ENCODE data around the gene TMEM248.

Gene TMEM248

DNA sequence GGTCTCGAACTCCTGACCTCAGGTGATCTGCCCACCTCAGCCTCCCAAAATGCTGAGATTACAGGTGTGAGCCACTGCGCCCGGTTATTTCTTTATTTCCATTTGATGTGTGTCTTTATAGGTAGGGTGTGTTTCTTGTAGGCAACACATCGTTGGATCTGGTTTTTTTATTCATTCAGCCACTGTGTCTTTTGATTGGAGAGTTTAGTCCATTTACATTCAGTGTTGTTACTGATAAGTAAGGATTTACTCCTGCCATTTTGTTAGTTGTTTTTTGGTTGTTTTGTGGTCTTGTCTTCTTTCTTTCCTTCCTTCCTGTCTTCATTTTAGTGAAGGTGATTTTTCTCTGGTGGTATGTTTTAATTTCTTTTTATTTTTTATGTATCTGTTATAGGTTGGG lies 16.9 kb downstream of the TMEM248 start:
- peaks cover 2% of the 10 kb centered on the region for H3K27me3 Mint-ChIP-seq (ENCODE audit: low read depth, poor library complexity)
- H3K4me3 Mint-ChIP-seq = no peak overlapping the region

DNA sequence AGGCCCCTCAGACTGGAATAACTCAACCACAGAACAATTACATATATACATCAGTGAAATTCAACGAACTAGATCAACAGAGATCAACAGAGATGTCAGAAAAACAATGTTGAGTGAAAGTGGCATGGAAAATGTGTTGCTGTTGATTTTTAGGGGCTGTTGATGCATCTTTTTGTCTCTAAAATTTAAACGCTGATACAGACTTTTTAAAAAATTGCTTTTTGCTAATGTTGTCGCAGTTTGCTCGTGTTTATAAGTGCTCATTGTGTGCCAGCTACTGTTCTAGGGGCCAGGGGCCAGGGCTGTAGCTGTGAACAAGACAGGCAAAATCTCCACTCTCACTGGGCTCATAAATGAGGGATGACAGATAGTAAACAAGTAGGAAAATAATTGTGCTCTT lies 18.3 kb downstream of the TMEM248 start:
- no peak for DNase-seq
- TF ChIP-seq, protein P1, sequence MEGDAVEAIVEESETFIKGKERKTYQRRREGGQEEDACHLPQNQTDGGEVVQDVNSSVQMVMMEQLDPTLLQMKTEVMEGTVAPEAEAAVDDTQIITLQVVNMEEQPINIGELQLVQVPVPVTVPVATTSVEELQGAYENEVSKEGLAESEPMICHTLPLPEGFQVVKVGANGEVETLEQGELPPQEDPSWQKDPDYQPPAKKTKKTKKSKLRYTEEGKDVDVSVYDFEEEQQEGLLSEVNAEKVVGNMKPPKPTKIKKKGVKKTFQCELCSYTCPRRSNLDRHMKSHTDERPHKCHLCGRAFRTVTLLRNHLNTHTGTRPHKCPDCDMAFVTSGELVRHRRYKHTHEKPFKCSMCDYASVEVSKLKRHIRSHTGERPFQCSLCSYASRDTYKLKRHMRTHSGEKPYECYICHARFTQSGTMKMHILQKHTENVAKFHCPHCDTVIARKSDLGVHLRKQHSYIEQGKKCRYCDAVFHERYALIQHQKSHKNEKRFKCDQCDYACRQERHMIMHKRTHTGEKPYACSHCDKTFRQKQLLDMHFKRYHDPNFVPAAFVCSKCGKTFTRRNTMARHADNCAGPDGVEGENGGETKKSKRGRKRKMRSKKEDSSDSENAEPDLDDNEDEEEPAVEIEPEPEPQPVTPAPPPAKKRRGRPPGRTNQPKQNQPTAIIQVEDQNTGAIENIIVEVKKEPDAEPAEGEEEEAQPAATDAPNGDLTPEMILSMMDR (IDR thresholded peaks at IDR 0.05) = no peak
- peaks cover 2% of the 10 kb centered on the region for H3K27me3 Mint-ChIP-seq (ENCODE audit: low read depth, poor library complexity)
- H3K4me3 Mint-ChIP-seq = no peak overlapping the region
- H3K27ac Mint-ChIP-seq = no peak overlapping the region
- H3K4me1 Mint-ChIP-seq = no peaks in the 10 kb centered on the region
- H3K9me3 Mint-ChIP-seq = peaks cover 29% of the 10 kb centered on the region
- H3K36me3 Mint-ChIP-seq (ENCODE audit: low read depth) = peaks cover 75% of the 10 kb centered on the region

More for the DNA sequence above, 16.9 kb downstream of the TMEM248 start:
- Mint-ChIP-seq H3K4me1 (peaks cover 8% of the 10 kb centered on the region), H3K36me3 (ENCODE audit: low read depth) (peaks cover 72% of the 10 kb centered on the region), H3K27ac (no peak overlapping the region), H3K9me3 (peaks cover 29% of the 10 kb centered on the region)
- DNase-seq = no peak
- TF ChIP-seq, protein P1 (IDR thresholded peaks at IDR 0.05) = no peak

DNA sequence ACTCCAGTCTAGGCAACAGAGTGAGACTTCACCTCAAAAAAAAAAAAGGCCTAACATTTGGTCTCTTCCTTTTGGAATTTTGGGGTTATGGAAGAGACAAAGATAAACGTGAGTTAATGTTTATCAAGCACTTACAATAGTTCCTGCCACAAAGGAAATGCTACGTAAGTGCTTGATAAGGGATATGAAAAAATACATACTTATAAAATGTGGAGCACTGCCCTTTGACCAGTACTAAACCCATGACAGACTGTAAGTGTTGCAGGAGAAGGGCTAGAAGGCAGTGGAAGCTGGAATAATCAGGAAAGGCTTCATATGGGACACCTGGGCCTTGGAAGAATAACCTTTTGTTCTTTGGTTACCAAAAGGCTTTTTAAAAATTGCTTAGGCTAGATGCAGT lies 25.5 kb downstream of the TMEM248 start:
- Mint-ChIP-seq H3K9me3 (no peaks in the 10 kb centered on the region), H3K4me1 (no peaks in the 10 kb centered on the region), H3K36me3 (ENCODE audit: low read depth) (peaks cover 61% of the 10 kb centered on the region), H3K27me3 (ENCODE audit: low read depth, poor library complexity) (no peaks in the 10 kb centered on the region), H3K4me3 (no peak overlapping the region), H3K27ac (no peak overlapping the region)
- TF ChIP-seq, protein P1 (IDR thresholded peaks at IDR 0.05) = no peak
- no peak for DNase-seq

DNA sequence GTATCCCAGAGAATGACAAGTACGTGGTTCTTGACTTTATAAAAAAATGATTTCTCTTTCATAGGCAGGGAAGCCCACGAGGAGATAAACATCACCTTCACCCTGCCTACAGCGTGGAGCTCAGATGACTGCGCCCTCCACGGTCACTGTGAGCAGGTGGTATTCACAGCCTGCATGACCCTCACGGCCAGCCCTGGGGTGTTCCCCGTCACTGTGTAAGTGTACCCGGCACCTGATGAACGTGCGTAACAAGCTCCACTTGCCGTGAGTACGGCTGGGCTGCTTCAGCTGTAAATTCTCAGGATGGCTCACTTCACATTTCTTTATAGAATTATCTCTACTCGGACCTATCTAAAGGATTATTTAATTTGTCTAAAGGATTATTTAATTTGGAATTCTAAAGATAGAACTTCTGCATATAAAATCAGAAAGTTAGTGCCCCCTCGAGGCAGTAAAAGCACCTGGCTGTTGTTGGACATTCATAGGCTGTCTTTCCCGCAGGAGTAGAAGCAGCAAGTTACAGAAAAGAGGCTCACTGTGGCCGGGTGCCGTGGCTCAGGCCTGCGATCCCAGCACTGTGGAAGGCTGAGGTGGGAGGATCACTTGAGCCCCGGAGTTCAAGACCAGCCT lies 27.6 kb downstream of the TMEM248 start:
- no peak overlapping the region for H3K4me3 Mint-ChIP-seq
- TF ChIP-seq, protein P1 (IDR thresholded peaks at IDR 0.05) = no peak
- DNase-seq = no peak
- H3K27me3 Mint-ChIP-seq (ENCODE audit: low read depth, poor library complexity) = no peaks in the 10 kb centered on the region
- H3K4me1 Mint-ChIP-seq = no peaks in the 10 kb centered on the region
- H3K27ac Mint-ChIP-seq = no peak overlapping the region
- H3K9me3 Mint-ChIP-seq = no peaks in the 10 kb centered on the region
- peaks cover 52% of the 10 kb centered on the region for H3K36me3 Mint-ChIP-seq (ENCODE audit: low read depth)

DNA sequence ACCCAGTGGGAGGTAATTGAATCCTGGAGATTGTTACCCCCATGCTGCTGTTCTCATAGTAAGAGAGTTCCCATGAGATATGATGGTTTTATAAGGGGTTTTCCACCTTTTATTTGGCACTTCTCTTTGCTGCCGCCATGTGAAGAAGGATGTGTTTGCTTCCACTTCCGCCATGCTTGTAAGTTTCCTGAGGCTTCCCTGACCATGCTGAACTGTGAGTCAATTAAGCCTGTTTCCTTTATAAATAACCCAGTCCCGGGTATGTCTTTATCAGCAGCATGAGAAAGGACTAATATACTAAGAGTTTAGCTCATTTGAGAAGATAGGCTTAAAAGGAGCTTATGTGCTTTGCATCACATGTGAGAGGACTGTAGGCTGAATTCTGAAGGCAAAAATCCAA lies 29.3 kb downstream of the TMEM248 start:
- TF ChIP-seq, protein P1 (IDR thresholded peaks at IDR 0.05) = no peak
- Mint-ChIP-seq H3K4me1 (no peaks in the 10 kb centered on the region), H3K4me3 (no peak overlapping the region), H3K36me3 (ENCODE audit: low read depth) (peaks cover 43% of the 10 kb centered on the region), H3K9me3 (no peaks in the 10 kb centered on the region), H3K27me3 (ENCODE audit: low read depth, poor library complexity) (no peaks in the 10 kb centered on the region), H3K27ac (no peak overlapping the region)
- no peak for DNase-seq

DNA sequence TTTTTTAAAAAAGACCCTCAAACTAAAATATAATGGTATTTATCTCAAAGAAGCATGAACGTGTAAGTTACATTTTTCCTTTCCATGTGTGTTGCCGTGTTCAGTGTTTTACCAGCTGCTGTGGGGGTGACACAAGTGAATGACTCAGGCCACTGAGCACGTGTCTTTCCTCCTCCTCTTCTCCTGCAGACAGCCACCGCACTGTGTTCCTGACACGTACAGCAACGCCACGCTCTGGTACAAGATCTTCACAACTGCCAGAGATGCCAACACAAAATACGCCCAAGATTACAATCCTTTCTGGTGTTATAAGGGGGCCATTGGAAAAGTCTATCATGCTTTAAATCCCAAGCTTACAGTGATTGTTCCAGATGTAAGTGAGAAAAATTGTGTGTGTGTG lies 29.7 kb downstream of the TMEM248 start:
- no peaks in the 10 kb centered on the region for H3K4me1 Mint-ChIP-seq
- no peak for DNase-seq
- H3K27ac Mint-ChIP-seq = peak overlapping the region; percentile 38
- no peaks in the 10 kb centered on the region for H3K27me3 Mint-ChIP-seq (ENCODE audit: low read depth, poor library complexity)
- TF ChIP-seq, protein P1 (IDR thresholded peaks at IDR 0.05) = no peak
- H3K36me3 Mint-ChIP-seq (ENCODE audit: low read depth) = peaks cover 45% of the 10 kb centered on the region
- no peaks in the 10 kb centered on the region for H3K9me3 Mint-ChIP-seq
- H3K4me3 Mint-ChIP-seq = no peak overlapping the region

All from nephron progenitor cell (in vitro differentiated cells).